Fibroblast of skin of right quadriceps (primary cell): ENCODE results near the gene ICAM5.
A peak's percentile ranks its signal among the peaks of the same experiment; 100 is the strongest.
"Not testable (repeated sequence)": the region's sequence is repeated elsewhere in the genome, so short reads cannot be mapped to it uniquely, and the experiment has no call there.

Experiments used
- DNase-seq: peaks from one replicate; pipeline ENCODE4 v3.0.0-alpha.2; 2013

The ICAM5 gene

DNA sequence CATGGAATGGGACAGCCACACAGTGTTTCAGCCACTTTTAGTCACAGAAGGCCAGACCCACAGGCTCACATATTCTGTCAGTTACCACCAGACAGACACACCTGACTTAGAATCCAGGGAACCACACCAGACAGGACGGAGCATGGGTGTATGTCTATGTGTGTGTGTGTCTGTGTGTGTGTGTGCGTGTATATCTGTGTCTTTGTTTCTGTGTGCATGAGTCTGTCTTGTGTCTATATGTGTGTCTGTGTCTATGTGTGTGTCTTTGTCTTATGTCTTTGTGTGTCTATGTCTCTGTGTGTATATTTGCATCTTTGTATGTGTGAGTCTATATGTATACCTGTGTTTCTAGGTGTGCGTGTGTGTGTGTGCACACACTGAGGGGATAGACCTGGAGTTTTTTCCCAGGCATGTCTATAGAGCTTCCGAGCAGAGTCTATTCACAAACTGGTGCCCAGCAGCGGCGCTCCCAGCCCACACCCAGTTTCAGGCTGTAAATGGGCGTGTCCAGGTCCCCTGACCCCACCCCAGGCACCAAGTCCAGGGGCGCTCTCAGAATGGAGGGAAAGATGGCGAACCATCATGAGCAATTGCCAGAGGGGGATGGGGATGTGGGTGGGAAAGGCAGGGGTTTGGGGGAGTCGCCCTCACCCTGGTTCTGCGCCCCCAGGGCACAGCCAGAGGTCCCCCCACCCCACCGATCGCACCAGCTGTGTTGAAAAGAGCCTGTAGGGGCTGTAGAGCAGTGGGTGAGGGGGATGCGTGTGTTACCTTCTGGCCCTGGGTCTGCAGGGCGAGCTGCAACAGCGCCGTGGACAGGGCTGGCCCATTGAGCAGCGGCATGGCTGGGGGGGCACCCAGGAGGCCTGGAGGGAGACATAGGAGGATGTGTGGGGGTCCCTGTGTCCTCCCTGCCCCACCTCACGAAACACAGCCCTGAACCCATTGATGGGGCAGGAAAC is 32.4 kb downstream of the ICAM5 start:
- no peak for DNase-seq

DNA sequence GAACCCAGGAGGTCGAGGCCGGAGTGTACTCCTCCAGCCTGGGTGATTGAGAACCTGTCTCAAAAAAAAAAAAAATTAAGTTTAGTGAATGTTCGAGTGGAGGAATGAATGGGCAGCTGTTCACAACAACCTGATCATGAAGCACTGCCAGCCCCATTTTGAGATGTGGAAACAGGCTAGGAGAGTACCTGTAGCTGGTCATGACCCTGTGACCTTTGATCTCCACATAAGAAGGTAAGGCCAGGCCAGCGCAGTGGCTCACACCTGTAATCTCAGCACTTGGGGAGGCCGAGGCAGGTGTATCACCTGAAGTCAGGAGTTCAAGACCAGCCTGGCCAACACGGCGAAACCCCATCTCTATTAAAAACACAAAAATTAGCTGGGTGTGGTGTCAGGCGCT is 36.0 kb downstream of the ICAM5 start:
- no peak for DNase-seq

DNA sequence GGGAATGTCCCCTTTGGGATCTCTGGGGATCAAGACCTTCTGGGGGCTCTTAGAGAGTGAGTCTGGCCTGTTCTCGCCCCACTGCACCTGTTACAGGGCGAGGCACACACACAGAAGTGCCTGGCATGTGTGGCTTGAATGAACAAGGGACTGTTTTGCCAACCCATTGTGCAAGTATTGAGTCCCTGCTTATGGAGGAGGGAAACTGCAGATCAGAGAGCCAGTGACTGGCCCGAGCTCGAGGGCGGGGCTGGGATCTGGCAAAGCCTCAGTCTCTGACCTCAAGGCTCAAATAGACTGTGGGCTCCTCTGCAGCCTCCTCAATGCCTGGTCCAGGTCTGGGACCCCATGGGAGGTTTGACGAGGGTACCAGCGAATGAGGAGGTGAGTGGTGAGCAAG is 38.0 kb downstream of the ICAM5 start:
- DNase-seq: no peak

DNA sequence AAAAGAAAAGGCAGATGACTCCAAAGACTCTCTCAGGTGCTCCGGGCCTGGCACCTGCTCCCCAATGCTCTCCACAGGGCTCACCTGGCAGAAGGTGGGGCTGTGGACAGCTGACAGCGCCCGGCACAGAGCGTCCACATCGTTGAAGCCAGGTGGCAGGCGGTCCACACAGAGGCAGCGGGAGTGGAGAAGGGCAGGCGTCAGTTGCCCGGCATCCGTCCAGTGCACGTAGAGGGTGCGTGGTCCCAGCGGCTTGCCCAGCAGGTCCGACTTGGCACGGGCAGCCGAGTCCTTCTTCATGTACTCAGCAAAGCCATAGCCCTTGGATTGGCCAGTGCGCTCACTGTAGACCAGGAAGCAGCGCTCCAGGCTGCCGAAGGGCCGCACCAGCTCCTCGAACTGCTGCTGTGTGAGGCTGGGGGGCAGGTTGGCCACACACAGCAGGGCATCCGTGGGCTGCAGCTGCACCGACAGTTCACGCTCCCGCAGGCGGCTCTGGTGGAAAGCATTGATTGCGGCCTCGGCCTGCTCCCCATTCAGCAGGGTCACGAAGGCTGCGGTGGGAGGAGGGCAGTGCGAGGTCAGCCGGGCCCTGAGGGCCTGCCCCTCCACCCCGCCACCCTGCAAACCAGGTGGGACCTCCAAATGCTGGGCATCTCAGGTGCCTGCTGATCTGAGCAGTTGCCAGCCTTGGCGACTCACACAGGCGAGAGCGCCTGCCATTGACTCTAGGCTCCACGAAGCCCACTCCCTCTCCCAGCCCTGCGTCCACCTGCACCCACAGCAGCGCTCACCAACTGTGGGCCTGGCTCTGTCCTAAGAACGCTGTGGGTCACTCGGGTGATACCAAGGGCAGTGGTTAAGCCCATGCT is 39.0 kb downstream of the ICAM5 start:
- no peak for DNase-seq

DNA sequence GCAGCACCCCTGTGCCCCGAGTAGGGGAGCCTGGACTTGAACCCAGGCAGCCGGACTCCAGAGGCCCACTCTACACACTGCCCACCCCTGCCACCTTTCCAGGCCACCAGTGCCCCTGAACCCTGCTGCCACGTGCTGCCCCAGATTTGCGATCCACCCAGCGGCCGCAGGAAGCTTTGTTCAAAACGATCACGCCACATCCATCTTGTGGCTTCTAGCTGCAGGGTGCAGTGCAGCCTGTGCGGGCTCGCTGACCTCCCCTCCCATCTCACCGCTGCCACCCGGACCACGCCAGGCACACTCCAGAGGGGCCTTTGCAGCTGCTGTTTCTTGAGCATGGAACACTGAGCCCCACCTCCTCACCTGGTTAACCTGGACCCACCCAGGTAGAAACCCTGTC is 39.8 kb downstream of the ICAM5 start:
- no peak for DNase-seq

DNA sequence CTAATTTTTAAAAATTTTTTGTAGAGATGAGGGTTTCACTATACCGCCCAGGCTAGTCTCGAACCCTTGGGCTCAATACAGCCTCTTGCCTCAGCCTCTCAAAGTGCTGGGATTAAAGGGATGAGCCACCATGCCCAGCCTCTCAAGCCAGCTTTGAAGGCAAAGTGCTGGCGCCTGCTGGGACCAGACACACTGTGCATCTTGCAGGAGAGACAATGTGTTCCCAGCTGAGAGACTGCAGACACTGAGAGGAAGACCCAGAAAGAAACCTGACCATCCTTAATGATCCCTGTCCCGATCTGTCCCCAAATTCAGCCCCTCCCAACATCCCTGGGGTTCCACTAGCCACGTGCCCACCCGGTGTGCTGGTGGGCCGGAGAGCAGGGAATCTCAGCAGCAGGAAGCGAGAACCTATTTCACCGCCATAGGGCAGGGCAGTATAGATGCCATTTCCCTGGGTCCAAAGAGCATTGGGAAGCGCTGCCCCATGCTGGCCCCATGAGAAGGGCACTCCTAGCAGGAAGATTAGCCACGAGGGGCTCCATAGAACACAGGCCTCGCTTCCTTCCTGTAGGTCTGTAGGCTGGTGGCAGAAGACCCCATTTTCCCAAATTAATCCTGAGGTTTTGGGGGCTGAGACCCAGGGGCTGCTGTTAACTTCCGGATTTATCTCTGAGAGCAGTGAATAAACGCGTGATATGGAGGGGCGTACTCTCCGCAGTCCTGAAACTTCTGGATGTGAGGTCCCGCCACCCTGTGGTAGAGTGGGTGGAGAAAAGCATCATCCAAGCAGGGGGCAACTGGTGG is 42.6 kb downstream of the ICAM5 start:
- DNase-seq: no peak

DNA sequence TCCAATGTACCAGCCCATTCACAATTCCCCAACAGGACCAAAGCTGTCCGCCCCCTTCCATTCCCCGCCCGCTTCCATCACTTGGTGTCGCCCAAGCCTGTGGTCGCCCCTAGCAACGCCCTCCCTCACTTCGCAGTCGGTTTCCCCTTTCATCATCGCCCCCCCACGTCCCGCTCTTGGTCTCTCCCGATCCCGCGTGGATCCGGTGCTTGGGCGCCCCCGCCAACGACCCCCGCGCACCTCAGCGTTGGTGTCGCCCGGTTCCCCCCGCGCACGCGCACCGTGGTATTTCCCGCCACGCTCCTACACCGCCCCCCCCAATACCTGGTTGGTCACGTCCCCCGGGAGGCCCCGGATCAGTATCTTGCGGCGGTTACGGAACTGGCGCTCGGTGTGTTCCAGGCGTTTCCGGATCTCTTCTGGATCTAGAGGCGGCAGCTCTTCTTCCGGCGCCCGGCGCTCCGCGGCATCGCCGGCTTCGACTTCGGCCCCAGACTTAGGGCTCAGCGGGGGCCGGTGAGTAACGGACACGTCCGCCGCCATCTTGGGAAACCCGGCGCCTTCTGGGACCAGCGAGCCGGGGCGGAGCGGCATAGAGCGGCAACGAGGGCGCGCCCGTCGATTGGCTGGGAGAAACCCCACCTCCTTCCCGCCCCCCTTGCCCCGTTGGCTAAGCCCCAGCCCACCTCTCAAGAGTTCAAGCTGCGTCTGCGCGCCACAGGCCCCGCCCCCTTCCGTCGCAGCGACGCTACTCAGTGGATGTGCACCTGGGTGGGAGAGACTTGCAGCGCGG is 43.4 kb downstream of the ICAM5 start, which contains the start of gene RAVER1:
Gene RAVER1, minus strand, starts transcription at position 565 of the 793 bp plus-strand sequence. Its CDS starts 22 bp downstream, at position 543.
- DNase-seq: peak; percentile 97

DNA sequence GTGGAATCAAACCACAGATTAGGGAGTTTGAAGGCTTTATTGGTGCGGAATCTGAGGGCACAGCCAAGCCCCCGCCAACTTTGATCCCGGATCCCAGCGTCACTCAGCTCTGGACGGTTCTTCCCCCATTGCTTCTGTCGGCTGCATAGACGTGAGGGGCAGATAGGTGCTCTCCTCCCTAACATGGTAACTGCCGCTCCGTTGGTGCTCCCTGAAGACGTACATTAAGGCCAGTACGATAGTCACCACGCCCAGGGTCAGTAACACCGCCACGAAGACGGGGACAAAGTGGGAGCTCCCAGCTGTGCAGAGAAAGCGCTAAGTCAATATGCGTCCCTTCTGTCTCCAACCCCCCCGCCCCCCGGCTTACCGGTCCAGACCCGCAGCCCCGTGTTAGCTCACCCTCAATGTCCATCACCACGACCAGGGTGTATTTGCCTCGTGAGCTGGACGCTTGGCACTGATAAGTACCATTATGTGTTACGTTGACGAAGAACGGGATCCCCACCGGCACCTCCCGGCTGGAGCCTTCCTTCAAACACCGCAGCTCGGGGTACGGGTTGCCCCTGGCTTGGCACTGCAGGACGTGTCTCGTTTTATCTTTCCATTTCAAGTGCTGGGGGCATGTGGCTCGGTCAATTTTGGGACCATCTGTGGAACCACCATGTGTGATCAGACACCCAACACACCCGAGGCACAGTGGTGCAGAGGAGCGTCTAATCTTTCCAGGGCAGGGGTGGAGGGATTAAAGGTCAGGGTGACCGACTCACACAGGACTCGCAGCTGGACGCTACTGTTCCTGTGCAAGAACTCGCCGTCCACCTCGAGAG is 44.2 kb downstream of the ICAM5 start:
- no peak for DNase-seq

DNA sequence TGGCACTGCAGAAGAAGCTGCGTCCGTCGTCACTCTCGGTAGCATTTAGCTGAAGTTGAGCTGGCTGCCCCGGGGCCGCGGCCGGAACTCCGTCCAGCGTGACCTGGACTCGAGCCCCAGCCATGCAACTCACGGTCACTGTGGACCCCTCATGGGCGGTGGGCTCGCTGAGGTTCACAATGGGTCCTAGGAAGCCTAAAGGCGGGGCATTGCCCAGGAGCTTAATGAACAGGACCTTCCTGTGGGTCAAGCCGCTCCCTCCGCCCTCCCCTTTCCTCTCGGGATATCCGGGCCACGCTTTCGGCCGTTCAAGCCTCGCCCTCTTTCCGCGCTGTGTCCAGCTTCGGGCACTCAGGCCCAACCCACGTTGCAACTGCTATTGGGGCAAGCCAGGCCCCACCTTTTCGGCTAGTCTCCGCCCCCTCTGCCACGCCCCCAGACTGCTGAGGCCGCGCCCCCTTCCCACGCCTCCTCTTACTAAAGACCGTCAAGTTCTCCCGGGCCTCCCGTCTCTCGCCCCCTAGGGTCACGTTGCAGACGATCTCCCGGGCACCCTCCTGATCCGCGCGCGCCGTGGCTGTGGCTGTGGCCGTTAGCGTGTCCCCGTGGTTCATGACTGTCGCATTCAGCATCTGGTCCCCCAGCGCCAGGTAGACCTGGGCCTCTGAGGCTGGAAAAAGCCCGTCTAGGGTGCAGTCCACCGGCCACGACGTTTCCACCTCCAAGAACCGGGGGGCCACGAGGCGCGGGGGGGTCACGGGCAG is 45.0 kb downstream of the ICAM5 start:
- DNase-seq: peak; percentile 85

DNA sequence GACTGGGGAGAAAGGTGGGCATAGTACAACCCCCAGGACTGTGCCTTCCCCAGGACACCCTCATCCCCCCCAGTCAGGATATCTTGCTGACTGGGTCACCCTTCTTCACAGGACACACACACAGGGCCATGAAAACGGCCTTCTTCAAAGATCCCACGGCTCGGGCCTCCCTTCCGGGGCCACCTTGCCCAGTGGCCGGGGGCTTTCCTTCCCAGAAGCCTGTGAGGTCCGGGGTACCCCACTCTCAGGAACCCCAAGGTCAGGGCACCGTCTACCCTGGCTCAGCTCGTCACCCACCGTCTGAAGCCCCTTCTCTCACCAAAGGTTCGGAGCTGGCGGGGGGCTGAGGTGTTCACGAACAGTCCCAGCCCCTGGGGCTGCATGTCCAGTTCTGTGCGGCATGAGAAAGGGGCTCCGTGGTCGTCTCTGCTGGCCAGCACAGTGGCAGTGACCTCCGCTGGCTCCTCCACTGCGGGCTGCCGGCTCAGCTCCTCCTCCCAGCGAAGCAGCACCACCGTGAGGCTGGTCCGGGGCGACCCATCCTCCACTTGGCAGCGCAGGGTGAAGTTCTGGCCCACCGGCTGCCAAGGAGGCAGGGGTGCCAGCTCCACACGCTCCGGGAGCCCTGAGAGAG is 45.7 kb downstream of the ICAM5 start:
- DNase-seq: no peak

DNA sequence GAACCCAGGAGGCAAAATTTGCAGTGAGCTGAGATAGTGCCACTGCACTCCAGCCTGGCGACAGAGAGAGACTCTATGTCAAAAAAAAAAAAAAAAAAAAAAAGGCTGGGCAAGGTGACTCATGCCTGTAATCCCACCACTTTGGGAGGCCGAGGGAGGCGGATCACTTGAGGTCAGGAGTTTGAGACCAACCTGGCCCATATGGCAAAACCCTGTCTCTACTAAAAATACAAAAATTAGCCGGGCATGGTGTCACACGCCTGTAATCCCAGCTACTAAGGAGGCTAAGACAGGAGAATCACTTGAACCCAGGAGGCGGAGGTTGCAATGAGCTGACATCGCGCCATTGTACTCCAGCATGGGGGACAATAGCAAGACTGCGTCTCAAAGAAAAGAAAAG is 47.0 kb downstream of the ICAM5 start:
- not testable (repeated sequence) for DNase-seq

DNA sequence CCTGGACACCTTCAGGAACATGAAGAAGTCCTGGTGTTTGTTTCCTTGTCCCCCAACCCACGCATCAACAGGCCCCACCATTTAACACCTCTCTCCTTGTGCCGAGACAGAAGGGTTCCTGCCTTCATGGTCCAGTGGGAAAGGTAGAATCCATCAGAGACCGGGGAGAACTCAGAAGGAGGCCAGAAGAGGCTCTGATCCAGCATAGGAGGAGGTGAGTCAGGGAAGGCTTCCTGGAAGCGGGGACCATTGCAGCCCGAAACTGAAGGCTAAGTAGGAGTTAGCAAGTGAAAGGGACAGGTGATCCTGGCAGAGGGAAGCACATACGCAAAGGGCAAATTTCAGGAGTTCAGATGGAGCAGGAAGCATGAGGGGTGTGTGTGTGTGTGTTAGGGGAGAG is 49.2 kb downstream of the ICAM5 start:
- no peak for DNase-seq

DNA sequence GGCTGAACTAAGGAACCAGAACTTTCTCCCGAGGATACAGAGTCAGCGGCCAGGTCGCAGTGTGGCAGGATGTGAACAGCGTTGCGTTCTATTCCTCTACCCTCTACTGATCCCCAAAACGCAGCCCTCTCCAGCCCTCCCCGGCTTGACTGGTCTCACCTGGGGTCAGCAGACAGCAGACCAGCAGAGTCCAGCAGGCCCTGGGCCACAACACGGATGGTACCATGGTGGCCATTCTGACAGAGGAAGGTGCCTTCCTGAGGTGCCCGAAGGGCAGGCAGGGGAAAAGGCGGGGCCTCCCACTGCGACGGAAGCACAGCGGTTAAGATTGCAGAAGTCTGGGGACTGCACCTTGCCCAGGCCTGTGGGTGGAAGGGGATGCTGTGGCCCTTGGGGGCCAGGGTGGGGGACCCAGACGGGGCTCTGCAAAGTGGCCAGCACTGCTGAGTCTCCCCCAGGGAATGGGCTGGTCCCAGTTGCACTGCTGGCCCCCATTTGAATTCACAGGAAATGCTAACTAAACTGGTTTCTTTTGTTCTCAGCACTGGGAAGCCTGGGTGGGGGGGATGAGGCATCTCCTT is 49.7 kb downstream of the ICAM5 start, which contains the start of gene ICAM3:
Gene ICAM3, minus strand, starts transcription at position 245 of the 581 bp plus-strand sequence. Its CDS starts 10 bp downstream, at position 235.
- DNase-seq: no peak

DNA sequence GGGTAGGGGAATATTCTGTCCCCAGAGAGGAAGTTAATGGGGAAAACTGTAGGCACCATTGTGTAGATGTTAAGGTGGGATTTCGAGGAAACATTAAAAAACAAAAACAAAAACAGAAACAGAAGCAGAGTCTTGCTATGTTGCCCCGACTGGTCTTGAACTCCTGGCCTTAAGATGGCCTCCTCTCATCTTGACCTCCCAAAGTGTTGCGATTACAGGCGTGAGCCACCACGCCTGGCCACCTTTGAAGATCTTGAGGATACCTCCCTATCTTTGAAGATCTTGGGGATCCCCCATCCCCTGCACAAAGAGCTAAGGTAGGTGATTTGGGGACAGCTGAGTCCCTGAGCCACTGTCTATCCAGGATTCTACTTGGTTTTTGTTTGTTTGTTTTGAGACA is 50.2 kb downstream of the ICAM5 start:
- DNase-seq: no peak

DNA sequence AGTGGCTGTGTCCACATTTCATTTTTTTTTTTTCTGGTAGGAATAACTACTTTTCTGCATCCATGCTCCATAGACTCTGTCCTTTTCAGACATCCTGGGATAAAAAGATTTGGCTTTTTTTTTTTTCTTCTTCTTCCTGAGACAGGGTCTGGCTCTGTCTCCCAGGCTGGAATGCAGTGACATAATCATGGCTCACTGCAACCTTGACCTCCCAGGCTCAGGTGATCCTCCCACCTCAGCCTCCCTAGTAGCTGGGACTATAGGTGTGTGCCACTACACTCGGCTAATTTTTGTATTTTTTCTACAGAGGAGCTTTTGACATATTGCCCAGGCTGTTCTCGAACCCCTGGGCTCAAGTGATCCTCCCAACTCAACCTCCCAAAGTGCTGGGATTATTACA is 53.7 kb downstream of the ICAM5 start:
- DNase-seq: no peak

DNA sequence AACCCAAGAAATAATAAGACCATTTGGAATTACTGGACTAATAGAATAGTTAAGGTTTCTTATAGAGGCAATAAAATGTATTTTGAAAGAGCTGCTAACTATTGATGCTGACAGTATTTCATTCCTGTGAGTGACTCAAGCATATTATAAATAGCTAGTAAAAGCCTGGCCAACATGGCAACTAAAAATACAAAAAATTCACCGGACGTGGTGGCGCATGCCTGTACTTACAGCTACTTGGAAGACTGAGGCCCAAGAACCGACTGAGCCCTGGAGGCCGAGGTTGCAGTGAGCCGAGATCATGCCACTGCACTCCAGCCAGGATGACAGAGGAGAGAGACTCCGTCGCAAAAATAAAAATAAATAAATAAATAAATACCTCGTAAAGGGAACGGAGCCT is 55.0 kb downstream of the ICAM5 start:
- peak; percentile 9 for DNase-seq
